GM12878 (cell line): Measurements from ENCODE around the gene TUBD1. TPM values are rescaled to one million over a fixed set of nuclear protein-coding genes. Genes with fewer than 3 reads are reported as not detected.
"Not testable (repeated sequence)": the region's sequence is repeated elsewhere in the genome, so short reads cannot be mapped to it uniquely, and the experiment has no call there.

Experiments
- ATAC-seq: fragments of 200-7000 bp; cut with Tn5 transposase; 3 replicates; pipeline ENCODE4 v1.9.1; 2020; ENCODE audit warnings: mild to moderate bottlenecking, moderate library complexity
- BruUV-seq: library from RNA; stranded (reverse); fragments of 400-500 nt; replicated peaks from 2 replicates; lab custom pipeline; 2021; lab: Mats Ljungman, UMichigan
- CTCF ChIA-PET: fragments of 300-600 bp; sonication (Branson Sonifier 250); formaldehyde crosslinking; extraction: SDS; loops from one replicate; lab custom pipeline; 2021; ENCODE audit warnings: inconsistent platforms; lab: Yijun Ruan, JAX
- POLR2A ChIA-PET: fragments of 350-600 bp; formaldehyde crosslinking; extraction: SDS; loops from one replicate; lab custom pipeline; 2021; ENCODE audit warnings: inconsistent platforms; lab: Charles Lee
- RAD21 ChIA-PET: fragments of 300-600 bp; sonication (Branson Sonifier 250); formaldehyde crosslinking; loops from one replicate; lab custom pipeline; 2023; ENCODE audit warnings: antibody characterized with exemption; ENCODE audit not compliant: unreplicated experiment; lab: Charles Lee
- SMC1A ChIA-PET: fragments of 300-600 bp; sonication (Branson Sonifier 250); formaldehyde crosslinking; loops from one replicate; lab custom pipeline; 2023; ENCODE audit not compliant: unreplicated experiment, uncharacterized antibody; lab: Charles Lee
- DNase-seq: peaks from one replicate; pipeline ENCODE4 v3.0.0-alpha.2; 2011; ENCODE audit warnings: low read depth, low spot score
- FAIRE-seq: peaks from 3 replicates; lab custom pipeline; 2011; peaks lifted over from hg19 to GRCh38; lab: Jason Lieb, UNC
- H2AFZ ChIP-seq: 2 replicates; pipeline ENCODE4 v1.6.0; 2011; ENCODE audit warnings: low read depth, low read length, control low read depth; ENCODE audit not compliant: control insufficient read depth
- H3K27ac ChIP-seq: 2 replicates; pipeline ENCODE4 v1.5.1; 2011; ENCODE audit warnings: control low read depth; ENCODE audit not compliant: control insufficient read depth, insufficient read depth
- H3K27me3 ChIP-seq, 2 experiments: replicated peaks in 1 of 2; 2 replicates each; pipeline versions ENCODE4 v1.6.0 to v1.6.1; 2011; ENCODE audit warnings: low read length in 1 of 2; ENCODE audit not compliant: control insufficient read depth in 2 of 2, insufficient read depth in 2 of 2
- H3K36me3 ChIP-seq, 2 experiments: 2 replicates each; pipeline ENCODE4 v1.5.1; 2011; ENCODE audit warnings: low read length in 1 of 2; ENCODE audit not compliant: control insufficient read depth in 2 of 2, insufficient read depth in 2 of 2
- H3K4me1 ChIP-seq: 2 replicates; pipeline ENCODE4 v1.6.1; 2011; ENCODE audit warnings: mild to moderate bottlenecking, low read length, moderate library complexity, mixed read lengths; ENCODE audit not compliant: control insufficient read depth, insufficient read depth
- H3K4me2 ChIP-seq: 2 replicates; pipeline ENCODE4 v1.6.0; 2011; ENCODE audit warnings: control low read depth; ENCODE audit not compliant: control insufficient read depth, insufficient read depth
- H3K4me3 ChIP-seq: fragments of 200-600 bp; sonication (generic); 2 replicates; pipeline ENCODE4 v1.5.1; 2016
- H3K79me2 ChIP-seq: 2 replicates; pipeline ENCODE4 v1.6.0; 2011; ENCODE audit warnings: low read length; ENCODE audit not compliant: control insufficient read depth, insufficient read depth
- H3K9ac ChIP-seq: 2 replicates; pipeline ENCODE4 v1.8.0; 2011; ENCODE audit warnings: low read length, control low read depth, mixed read lengths; ENCODE audit not compliant: control insufficient read depth, insufficient read depth
- H3K9me3 ChIP-seq: replicated peaks from 3 replicates; pipeline ENCODE4 v1.5.1; 2011; ENCODE audit warnings: mild to moderate bottlenecking, low read length; ENCODE audit not compliant: control insufficient read depth, insufficient read depth
- H4K20me1 ChIP-seq: 2 replicates; pipeline ENCODE4 v1.6.0; 2011; ENCODE audit not compliant: control insufficient read depth, insufficient read depth
- ETV6 ChIP-seq, 2 experiments: fragments of 450-650 bp in 1 of 2; IDR thresholded peaks in 1 of 2; conservative IDR thresholded peaks in 1 of 2; 2 replicates each; pipeline ENCODE4 v1.6.1; 2014; ENCODE audit warnings: antibody characterized with exemption in 1 of 2, borderline replicate concordance in 1 of 2, low read depth in 1 of 2, mild to moderate bottlenecking in 1 of 2, moderate library complexity in 1 of 2
- HCFC1 ChIP-seq: fragments of 150-350 bp; IDR thresholded peaks from 2 replicates; pipeline ENCODE4 v1.6.1; 2014; ENCODE audit warnings: low read length
- WGBS: methylation state at CpG from one replicate; pipeline ENCODE4 v1.1.6; 2016; ENCODE audit warnings: low lambda C conversion rate; ENCODE audit not compliant: insufficient replicate concordance, insufficient coverage; ENCODE audit errors: missing lambda C conversion rate; 5-methylcytosine and 5-hydroxymethylcytosine counted together
- in situ Hi-C: fragments of 300-500 bp; cut with MboI; formaldehyde crosslinking; loops from 9 replicates; pipeline ENCODE4 v1.14.3; 2018; ENCODE audit warnings: mixed read lengths
- intact Hi-C: fragments of 100-400 bp; cut with micrococcal nuclease; formaldehyde crosslinking; loops from one replicate; pipeline ENCODE4 v1.14.2; 2022; ENCODE audit not compliant: unreplicated experiment
- polyA plus RNA-seq, 11 experiments: library from polyadenylated mRNA; depleted of rRNA in 4 of 11; unstranded in 6 of 11; stranded (reverse) in 5 of 11; fragments of >200 nt; fragmentation: Nextera tagmentation in 4 of 11; fragmentation: Illumina TruSeq in 1 of 11; extraction: Ambion mirVana in 4 of 11; extraction: Trizol in 1 of 11; gene quantifications; 1 replicate in 1 of 11; 2 replicates in 10 of 11; pipeline versions ENCODE4 v1.2.1 to v1.2.3, GENCODE V29; 2011 to 2016; ENCODE audit warnings: inconsistent platforms in 2 of 11, missing spikeins in 2 of 11, low read depth in 1 of 11
- total RNA-seq, 4 experiments: library from RNA; depleted of rRNA in 3 of 4; stranded (reverse); fragments of >200 nt in 3 of 4; fragmentation: Illumina TruSeq in 1 of 4; extraction: Trizol in 1 of 4; gene quantifications; 2 replicates each; pipeline versions ENCODE4 v1.2.1 to v1.2.3, GENCODE V29; 2013 to 2021
- TF ChIP-seq, protein P1 (sequence below): fragments of 450-650 bp; formaldehyde crosslinking; IDR thresholded peaks from 2 replicates; pipeline ENCODE4 v1.4.0; 2022; ENCODE audit warnings: mild to moderate bottlenecking, moderate library complexity
- TF ChIP-seq, protein P2 (sequence below): fragments of 450-650 bp; IDR thresholded peaks from 2 replicates; pipeline ENCODE4 v1.6.1; 2017; ENCODE audit warnings: antibody characterized with exemption, mild to moderate bottlenecking, moderate library complexity
- TF ChIP-seq, protein P3 (sequence below): IDR thresholded peaks from 2 replicates; pipeline ENCODE4 v1.6.1; 2012; ENCODE audit warnings: low read depth, low read length, improper control_type of control experiment

The TUBD1 gene
- total and polyA plus RNA-seq, 10 of the 15 experiments (the other 5 are each of a cell fraction or from before 2014, with no cell fraction given): 5.3 to 10.8 (median 8.3) TPM

DNA sequence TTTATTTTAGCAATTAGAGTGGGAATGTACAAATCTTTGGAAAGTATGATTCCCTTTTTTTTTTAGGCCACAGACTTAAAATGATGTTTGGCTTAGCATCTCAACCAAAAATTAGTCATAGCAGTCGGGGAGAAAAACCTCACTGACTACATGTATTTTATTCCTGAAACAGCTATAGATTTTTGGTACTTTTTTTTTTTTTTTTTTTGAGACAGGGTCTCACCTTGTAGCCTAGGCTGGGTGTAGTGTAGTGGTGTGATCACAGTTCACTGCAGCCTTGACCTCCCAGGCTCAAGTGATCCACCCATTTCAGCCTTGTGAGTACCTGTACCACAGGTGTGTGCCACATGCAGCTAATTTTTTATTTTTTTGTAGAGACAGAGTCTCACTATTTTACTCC, 48.4 kb upstream of the TUBD1 start (continued):
- TF ChIP-seq, protein P1, sequence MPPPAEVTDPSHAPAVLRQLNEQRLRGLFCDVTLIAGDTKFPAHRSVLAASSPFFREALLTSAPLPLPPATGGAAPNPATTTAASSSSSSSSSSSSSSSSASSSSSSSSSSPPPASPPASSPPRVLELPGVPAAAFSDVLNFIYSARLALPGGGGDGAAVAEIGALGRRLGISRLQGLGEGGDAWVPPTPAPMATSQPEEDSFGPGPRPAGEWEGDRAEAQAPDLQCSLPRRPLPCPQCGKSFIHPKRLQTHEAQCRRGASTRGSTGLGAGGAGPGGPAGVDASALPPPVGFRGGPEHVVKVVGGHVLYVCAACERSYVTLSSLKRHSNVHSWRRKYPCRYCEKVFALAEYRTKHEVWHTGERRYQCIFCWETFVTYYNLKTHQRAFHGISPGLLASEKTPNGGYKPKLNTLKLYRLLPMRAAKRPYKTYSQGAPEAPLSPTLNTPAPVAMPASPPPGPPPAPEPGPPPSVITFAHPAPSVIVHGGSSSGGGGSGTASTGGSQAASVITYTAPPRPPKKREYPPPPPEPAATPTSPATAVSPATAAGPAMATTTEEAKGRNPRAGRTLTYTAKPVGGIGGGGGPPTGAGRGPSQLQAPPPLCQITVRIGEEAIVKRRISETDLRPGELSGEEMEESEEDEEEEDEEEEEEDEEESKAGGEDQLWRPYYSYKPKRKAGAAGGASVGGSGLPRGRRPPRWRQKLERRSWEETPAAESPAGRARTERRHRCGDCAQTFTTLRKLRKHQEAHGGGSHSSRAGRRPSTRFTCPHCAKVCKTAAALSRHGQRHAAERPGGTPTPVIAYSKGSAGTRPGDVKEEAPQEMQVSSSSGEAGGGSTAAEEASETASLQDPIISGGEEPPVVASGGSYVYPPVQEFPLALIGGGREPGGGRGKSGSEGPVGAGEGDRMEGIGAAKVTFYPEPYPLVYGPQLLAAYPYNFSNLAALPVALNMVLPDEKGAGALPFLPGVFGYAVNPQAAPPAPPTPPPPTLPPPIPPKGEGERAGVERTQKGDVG: no peak
- TF ChIP-seq, protein P2, sequence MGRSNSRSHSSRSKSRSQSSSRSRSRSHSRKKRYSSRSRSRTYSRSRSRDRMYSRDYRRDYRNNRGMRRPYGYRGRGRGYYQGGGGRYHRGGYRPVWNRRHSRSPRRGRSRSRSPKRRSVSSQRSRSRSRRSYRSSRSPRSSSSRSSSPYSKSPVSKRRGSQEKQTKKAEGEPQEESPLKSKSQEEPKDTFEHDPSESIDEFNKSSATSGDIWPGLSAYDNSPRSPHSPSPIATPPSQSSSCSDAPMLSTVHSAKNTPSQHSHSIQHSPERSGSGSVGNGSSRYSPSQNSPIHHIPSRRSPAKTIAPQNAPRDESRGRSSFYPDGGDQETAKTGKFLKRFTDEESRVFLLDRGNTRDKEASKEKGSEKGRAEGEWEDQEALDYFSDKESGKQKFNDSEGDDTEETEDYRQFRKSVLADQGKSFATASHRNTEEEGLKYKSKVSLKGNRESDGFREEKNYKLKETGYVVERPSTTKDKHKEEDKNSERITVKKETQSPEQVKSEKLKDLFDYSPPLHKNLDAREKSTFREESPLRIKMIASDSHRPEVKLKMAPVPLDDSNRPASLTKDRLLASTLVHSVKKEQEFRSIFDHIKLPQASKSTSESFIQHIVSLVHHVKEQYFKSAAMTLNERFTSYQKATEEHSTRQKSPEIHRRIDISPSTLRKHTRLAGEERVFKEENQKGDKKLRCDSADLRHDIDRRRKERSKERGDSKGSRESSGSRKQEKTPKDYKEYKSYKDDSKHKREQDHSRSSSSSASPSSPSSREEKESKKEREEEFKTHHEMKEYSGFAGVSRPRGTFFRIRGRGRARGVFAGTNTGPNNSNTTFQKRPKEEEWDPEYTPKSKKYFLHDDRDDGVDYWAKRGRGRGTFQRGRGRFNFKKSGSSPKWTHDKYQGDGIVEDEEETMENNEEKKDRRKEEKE: no peak
- no peak for TF ChIP-seq HCFC1
- TF ChIP-seq, protein P3, sequence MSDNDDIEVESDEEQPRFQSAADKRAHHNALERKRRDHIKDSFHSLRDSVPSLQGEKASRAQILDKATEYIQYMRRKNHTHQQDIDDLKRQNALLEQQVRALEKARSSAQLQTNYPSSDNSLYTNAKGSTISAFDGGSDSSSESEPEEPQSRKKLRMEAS: no peak

DNA sequence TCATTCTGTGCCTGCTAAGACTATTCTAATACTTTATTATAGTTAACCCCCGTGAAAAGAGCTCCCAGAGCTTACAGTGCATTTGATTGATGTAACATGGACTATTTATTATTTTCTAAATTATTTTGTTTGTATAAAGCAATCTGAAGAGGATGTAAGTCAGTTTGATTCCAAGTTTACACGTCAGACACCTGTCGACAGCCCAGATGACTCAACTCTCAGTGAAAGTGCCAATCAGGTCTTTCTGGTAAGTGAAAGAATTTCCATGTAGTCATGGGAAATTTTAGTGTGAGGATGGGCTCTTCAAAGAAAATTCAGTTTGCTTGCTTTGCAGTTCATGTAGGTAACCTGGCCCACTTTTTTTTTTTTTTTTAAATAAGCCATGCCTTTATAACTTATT, 48.0 kb upstream of the TUBD1 start:
- H3K9me3 ChIP-seq, H3K27ac ChIP-seq, FAIRE-seq, H3K79me2 ChIP-seq, POLR2A ChIA-PET, H3K4me2 ChIP-seq, H4K20me1 ChIP-seq, H3K27me3 ChIP-seq, BruUV-seq, H2AFZ ChIP-seq, SMC1A ChIA-PET, H3K4me1 ChIP-seq, RAD21 ChIA-PET, H3K4me3 ChIP-seq, DNase-seq, in situ Hi-C loops, intact Hi-C loops, H3K9ac ChIP-seq, H3K36me3 ChIP-seq, ATAC-seq: not testable (repeated sequence)
- peak in 1 of 2 experiments; percentile 95; a peak in 2 of 4 replicates for TF ChIP-seq ETV6 (conservative IDR thresholded peaks at IDR 0.05 in 1 of 2, IDR thresholded peaks at IDR 0.05 in 1 of 2; ENCODE audit: borderline replicate concordance in 1 of 2, low read depth in 1 of 2)
- WGBS: 56% methylated on average over 3 of the region's 3 CpGs
- CTCF ChIA-PET: interaction anchor here (1.7 kb wide), 1 partner anchor 26 kb away, joined by 4 read pairs; no protein-coding TSS in a partner anchor

DNA sequence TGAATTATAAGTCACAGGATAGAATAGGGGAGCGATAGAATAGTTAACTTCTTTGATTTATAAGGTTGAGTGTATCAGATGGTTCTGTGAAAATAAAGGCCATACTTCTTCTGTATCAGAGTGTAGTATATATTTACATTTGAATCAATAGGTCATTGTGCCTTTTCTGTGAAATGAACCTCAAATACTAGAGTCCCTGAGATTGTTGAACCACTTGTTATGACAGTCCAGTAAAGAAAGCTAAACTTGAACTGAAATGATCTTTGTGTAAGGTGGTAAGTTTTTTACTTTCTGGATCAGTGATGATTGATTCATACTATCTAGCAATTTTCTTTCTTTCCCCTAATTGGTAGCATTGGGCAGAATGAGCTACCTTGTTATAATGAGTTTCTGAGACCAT, 40.6 kb upstream of the TUBD1 start:
- in situ Hi-C loops, H3K79me2 ChIP-seq, H3K36me3 ChIP-seq, DNase-seq, POLR2A ChIA-PET, BruUV-seq, H3K4me3 ChIP-seq, H3K4me2 ChIP-seq, intact Hi-C loops, H3K4me1 ChIP-seq, H3K9ac ChIP-seq, FAIRE-seq, ATAC-seq, H3K27me3 ChIP-seq, H4K20me1 ChIP-seq, H2AFZ ChIP-seq, H3K9me3 ChIP-seq, H3K27ac ChIP-seq: not testable (repeated sequence)
- 100% methylated on average over 1 of the region's 1 CpG for WGBS
- ChIA-PET CTCF (interaction anchor here (0.8 to 1.5 kb wide), 3 partner anchors 19 to 103 kb away, joined by 3 read pairs; no protein-coding TSS in a partner anchor), RAD21 (interaction anchor here (1.1 kb wide), 1 partner anchor 181 kb away, joined by 3 read pairs; no protein-coding TSS in a partner anchor), SMC1A (interaction anchor here (2.1 kb wide), 1 partner anchor 17 kb away, joined by 5 read pairs; no protein-coding TSS in a partner anchor)
